SKM-1 (cell line): ENCODE measurements around the gene CASR.
A peak's percentile ranks its signal among the peaks of the same experiment; 100 is the strongest.

Experiments
- DNase-seq: peaks from one replicate; lab custom pipeline; 2025; ENCODE audit not compliant: unreplicated experiment; lab: John Stamatoyannopoulos, UW

Gene CASR

DNA sequence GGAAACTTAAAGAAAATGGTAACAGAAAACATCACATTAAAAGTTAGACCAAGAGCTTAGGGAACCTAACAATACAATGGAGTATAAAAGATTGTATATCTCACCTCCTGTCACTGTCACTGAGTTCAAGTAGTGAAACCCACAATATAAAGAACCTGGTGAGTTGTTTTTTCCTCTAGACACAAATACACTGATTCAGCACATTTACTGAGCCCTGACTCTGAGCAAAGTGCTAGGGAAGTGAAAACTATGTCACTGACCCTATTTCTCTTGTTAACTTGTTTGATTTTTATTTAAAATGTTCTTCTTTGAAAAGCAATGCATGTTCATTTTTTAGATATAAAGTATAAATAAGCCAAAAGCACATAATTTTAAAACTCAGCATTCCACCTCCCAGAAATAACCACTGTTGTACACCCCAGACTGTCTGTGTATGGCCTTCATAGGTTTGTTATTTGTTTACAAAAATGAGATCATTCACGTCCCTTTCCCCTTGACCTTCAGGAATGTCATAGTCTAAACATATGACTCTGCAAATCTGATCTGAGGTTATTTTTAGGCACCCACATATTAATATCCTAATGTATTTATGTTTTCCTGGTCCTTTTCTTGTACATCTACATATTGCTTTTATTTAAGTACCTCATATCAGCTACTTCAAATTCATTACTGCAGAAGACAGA lies 72.4 kb downstream of the CASR start:
- DNase-seq, result no peak

GRCh38 chr3:122257644-122258364 lies 74.3 kb downstream of the CASR start:
- DNase-seq, result no peak

DNA sequence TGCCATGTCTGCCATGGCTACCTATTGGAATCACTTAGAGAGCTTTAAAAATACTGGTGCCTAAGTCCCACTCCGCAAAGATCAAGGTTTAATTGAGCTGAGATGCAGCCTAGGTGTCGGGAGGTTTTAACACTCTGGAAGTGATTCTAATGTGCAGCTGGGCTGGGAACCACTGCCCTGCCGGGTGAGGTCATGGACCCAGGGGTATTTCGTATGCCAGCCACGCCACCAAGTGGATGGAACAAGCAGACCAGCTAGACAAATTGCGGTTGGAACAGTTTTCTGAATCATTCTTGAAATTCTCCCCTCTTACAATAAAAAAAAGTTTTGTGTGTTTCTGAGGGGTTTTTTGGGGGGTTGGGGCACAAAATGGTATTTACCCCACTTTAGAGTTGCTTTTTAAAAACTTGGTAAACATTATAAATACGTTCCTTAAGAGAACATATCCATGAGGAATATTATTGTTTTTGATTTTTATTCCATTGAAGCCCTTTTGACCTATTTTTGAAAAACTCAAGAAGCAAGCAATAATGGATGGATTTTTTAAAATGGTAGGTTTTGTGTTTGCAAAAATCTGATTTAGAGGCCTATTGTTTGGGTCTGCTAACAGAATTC lies 75.4 kb downstream of the CASR start:
- DNase-seq, result peak; percentile 52

DNA sequence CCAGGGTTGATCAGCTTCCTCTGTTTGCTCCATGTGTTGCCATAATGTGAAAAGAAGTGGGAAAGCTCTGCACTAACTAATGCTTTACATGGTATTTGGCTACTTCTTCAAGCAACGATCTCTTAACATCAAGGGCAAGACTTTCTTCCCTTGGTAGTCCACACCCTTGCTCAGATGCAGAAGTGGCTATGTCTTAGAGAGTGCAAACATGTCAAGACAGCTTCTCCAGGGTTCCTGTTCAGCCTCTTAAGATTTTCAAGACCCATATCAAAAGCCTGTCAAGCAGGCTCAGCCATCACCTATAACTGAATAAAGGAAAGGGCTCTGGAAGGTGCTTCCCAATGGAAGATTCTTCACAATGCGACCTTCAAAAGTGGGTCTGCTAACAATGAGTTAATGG lies 76.7 kb downstream of the CASR start:
- DNase-seq, result no peak

DNA sequence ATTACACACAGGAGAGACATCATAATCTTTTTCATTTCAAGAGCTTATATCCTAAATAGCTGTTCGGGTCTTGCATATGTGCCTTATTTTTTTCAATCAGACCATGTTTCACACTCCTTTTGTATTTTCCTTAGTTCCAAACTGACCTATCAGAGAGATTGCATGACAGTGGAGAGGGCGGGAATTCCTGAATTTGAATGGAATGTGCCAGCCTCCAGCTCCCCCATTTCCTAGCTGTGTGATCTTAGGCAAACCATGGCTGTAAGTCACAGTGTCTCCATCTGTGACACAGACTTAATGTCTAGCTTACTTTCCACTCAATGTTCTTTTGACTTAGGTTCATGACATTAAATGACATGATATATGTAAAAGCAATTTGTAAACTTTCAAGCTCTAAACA lies 79.6 kb downstream of the CASR start:
- no peak for DNase-seq

- DNase-seq, result no peak
Measured at GRCh38 chr3:122263974-122264588, 80.6 kb downstream of the CASR start.

- DNase-seq, result no peak
Measured at GRCh38 chr3:122265957-122266356, 82.5 kb downstream of the CASR start.

GRCh38 chr3:122268257-122269024 lies 85.0 kb downstream of the CASR start:
- DNase-seq, result no peak

- DNase-seq, result no peak
Measured at GRCh38 chr3:122269045-122269444, 85.6 kb downstream of the CASR start.

DNA sequence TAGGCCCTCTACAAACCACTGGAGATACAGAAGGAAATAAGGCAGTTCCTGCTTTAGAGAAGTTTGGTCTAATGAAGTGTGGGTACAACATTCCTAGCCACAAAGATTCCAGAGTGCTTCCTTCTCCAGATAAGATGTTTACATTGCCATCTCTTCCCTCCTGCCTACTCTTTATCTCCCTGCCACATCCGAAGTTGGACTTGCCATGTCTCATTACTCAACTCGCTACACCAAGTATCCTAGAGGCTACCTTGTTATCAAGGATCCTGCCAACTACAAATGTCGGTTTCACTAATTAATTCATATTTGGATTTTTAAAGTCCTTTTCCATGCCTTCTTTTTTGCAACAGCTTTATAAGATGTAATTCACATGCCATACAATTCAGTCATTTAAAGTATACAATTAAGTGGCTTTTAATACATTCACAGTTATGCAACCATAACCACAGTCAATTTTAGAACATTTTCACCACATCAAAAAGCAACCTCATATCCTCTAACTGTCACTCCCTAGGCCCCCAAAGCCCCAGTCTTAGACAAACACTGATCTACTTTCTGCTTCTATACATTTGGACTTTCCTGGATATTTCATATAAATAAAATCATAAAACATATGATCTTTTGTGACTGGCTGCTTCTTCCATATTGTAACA lies 87.9 kb downstream of the CASR start:
- peak; percentile 50 for DNase-seq

- DNase-seq, result no peak
Measured at GRCh38 chr3:122272879-122273278, 89.4 kb downstream of the CASR start.

DNA sequence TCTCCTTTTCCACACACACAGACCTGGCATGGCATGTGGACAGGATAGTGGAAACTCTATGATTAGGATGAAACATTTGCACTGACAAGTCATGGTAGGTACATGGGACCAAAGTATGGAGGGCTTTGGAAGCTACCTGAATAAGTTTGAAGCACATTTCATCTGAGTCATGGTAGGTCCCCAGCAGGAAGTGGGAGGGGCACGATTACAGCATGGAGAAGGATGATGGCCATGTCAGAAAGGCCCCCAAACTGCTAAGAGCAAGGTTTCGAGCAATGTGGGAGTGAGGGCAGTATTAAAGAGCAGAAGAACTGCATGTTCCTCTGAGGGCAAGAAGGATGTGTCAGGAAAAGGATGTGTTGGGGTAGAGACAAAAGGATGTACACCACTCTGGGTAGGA lies 90.0 kb downstream of the CASR start:
- DNase-seq, result no peak

GRCh38 chr3:122281891-122282290 lies 98.4 kb downstream of the CASR start:
- DNase-seq, result no peak

- DNase-seq, result no peak
Measured at GRCh38 chr3:122283796-122284445, 100.5 kb downstream of the CASR start.

GRCh38 chr3:122284486-122284885 lies 101.0 kb downstream of the CASR start:
- no peak for DNase-seq

DNA sequence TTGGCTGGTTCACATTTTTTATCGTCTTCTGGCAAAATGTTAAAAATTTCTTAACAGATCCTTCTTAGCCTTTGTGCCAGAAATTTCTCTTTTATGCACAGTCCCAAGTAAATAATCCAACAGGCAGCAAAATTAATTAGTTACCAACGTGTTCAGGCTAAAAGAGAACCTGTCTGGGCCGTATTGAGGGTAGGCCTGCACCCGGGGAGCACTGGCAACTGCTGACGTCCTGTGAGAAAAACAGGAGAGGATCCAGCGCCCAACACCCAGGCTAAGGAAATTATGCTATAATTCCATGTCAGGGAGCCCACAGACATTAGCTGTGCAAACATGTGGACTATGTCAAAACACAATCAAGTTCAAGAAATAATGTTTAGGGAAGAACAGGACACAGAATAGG lies 110.9 kb downstream of the CASR start:
- DNase-seq, result no peak

GRCh38 chr3:122295266-122296062 lies 112.0 kb downstream of the CASR start:
- DNase-seq, result peak; percentile 80

DNA sequence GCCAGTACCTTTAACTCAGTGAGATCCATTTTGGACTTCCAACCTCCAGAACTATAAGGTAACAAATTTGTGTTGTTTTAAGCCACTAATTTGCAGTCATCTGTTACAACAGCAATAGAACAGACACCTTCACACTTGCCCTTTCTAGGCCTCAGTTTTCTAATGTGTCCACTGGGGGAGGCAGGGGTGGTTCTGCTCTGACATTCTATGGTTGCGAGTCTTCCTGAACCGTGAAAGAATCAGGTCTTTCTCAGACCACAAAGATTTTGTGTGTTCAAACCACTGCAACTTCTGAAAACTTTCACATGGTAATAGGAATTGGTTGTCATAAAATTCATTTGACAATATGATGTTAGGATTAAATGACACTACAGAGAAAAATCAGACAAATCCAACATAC lies 114.8 kb downstream of the CASR start:
- DNase-seq, result no peak

DNA sequence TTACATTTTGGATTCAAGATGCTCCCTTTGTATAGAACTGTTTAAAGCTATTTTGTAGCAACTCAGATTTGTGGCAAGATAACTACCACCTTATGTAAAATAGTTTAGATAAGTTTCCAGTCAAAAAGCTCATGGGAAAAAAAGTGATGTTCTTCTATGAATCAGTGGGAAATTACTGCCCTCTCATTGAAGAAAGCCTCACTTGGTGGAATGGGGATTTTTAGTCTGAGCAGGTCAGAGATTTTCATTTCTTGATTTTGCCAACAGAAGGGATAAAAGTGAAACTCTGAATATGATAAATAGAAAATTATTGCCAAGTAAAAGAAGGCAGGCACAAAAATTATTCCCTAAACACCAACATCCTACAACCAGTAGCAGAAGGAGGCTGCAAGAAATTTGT lies 115.7 kb downstream of the CASR start:
- DNase-seq, result no peak
